GM04504 (cell line): ENCODE measurements around the gene INCA1.

Experiments used
- DNase-seq: peaks from one replicate; pipeline ENCODE4 v3.0.0-alpha.2; 2012; ENCODE audit warnings: low read depth

Gene INCA1

DNA sequence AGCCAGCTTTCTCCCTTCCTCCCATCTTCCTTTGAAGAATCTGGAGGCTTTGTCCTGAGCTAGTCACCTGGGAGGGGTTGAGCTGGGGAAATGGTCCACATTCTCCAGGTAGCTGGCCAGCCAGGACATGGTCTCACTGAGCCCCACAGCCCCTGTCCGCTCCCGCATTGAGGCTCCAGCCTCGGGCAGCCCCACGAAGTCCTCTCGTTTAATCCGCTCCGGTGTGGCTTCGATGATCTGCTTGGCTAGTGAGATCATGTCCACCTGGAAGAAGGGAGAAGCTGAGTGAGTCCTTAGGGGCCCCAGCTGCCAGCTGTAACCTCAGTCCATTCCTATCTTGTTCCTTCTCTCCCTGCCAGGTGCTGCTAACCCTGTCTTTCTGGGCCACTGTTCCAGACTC is 27.0 kb downstream of the INCA1 start:
- DNase-seq, result no peak

DNA sequence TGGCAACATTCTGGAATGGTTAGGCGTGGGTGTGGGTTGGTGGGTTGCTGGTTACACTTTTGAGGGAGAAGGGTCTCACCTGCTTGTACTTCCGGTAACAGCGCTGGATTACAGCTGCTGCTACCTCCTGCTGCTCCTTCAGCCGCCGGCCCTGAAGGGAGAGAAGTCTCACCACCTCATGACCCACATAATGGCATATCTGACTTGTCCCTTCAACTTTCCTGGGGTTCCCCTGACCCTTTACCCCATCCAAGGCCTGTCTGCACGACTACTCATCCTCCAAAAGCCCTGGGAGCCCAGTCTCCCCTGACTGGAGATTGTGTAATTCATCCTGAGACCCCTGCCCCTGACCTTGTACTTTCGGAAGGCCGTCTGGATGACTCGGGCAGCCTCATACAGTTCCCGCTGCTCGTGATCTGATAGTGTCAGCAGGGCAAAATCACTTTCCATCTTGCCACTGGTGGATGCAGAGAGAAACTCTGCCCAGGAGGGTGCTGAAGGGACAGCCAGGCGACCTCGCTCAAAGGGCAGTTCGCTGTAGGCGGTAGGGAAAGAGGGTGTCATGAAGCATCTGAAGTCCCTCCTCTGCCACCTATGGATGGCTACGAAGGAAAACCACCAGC is 27.7 kb downstream of the INCA1 start:
- DNase-seq, result no peak

DNA sequence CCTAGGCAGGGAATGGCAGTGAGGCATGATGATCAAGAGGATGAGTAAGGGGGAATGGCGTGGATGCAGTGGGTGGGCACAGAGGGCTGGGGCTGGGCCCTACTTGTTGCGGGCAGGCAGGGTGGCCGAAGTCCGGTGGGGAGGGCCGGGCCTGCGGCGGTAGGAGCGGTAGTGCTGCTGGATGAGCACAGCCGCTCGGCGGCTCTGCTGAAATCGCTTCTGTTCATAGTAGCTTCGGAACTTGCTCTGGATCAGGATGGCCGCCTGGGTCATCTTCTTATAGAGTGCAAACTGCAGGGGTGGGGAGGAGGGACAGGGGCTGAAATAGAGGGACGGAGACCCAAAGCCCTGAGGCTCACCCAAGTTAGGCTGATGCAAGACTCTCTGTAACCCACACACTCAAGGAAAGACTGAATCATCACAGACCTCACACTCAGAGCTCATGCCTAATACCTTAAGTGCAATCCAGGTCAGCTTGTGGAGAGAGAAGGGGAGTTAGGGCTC is 28.2 kb downstream of the INCA1 start:
- no peak for DNase-seq

DNA sequence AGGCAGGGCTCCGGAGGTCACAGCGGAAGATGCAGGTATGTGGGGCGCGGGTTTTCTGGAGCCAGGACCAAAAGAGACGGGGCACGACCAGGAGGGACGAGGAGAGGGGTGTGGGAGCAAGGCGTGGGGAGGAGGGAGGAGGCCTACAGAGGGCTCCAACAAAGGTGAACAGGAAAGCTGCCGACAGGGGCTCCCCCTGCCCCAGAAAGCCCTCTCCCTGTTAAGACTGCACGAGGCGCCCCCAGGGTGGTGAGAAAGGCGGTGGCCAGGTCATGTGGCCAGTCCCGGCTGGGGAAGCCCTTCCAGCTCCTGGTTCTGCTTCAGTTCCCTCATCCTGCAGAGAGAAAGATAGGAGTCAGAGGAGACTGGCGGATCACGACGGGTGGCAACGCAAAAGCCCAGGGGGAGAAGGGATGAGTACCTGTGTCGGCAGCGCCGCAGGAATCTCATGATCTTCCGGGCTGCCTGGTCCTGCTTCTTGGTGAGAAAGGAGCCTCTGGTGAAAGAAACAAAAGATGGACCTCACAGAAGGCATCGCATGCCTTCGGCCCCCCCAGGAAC is 28.8 kb downstream of the INCA1 start:
- no peak for DNase-seq

DNA sequence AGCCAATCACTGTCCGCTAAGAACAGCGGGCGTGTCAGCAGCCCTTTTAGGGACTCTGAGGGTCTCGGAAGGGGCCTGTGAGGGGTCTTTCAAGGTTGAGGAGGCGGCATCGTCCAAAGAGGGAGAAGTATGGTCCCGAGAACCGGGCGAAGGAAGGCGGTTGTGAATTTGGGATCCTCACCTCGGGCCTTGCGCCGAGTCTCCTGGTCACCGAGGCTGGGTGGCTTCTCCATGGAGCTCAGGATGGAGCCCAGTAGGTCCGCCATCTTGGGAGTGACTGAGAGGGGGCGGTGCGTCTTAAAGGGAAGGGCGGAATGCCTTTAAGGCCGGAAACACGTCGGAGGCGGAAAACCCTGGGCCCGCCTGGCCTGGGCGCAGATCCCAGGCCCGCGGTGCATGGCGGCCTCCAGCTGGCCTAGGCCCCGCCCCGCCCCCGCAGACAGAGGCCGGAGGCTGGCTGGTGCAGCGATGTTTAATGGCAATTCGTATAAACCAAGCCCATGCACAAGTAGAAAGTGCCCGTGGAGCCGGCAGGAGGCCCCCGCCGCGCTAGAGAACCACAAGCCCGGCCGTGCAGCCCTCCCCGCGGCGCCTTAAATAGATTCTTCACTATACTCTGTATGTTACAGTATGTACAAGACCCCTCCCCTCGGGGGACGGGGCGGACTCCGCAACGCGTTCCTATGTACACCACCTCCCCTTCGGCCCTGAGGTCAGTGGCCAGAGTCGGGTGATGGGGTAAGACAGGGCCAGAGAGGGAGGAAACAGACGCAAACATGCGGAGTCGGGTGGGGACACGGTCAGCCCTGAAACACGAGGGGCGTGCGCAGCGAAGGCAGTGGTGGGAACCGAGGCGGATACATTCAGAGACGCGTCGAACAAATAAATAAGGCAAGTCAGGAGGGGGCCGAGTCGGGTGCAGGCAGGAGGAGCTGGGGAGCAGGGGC is 29.5 kb downstream of the INCA1 start, which contains the start of gene SPAG7:
TSS of gene SPAG7 (minus strand) at position 279 of the 947 bp plus-strand sequence. CDS start at position 266, 13 bp downstream.
- DNase-seq, result peak; percentile 95

DNA sequence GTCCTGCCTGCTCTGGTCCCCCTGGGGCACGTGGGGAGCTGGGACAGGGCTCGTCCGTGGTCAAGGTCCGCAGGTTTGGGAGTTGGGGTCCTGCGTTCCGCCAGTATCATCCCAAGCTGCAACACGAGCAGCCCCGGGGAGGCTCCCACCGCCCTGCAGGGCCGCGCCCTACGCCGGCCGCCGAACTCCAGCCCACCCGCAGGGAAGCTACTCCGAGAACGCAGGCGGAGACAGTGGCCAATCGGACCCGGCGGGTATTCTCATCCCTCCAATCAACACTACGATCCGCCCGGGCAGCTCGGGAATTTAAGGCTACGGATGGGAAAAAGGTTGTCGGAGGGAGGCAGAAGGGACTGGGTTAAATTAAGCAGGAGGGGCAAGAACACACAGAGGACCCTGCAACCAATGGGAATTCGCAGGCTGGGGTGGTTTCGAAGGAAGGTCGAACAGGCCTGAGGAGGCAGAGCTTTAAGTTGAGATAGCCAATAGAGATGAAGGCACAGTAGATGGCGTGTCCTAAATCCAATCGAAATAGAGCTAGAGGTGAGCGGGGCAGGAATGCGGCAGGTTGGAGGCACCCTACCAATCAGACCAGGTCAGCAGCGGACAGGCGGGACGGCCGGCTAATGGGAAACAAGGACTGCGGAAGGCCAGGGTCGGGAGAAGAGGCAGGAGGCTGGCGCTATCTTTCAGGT is 30.3 kb downstream of the INCA1 start:
- peak; percentile 100 for DNase-seq

DNA sequence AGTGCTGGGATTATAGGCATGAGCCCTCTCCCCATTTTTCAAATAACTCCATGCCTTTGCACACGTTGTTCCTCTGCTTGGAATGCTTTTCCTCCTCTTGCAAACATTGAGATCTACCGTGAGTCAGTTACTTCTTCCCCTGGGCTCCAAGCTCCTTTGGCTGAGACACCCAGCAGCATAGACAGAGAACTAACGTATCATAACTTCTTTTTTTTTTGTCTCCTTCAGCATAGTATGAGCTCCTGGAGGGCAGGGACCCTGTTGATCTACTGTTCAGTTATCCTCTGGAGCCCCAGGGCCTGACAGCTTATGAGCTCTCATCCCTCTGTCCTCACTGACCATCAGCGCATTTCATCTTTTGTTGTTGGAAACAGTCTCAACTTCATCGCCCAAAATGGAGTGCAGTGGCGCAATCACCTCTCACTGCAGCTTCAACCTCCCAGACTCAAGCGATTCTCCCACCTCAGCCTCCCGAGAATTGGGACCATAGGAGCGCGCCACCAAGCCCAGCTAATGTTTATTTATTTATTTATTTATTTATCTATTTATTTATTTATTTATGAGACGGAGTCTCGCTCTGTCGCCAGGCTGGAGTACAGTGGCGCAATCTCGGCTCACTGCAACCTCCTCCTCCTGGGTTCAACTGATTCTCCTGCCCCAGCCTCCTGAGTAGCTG is 31.9 kb downstream of the INCA1 start:
- no peak for DNase-seq

DNA sequence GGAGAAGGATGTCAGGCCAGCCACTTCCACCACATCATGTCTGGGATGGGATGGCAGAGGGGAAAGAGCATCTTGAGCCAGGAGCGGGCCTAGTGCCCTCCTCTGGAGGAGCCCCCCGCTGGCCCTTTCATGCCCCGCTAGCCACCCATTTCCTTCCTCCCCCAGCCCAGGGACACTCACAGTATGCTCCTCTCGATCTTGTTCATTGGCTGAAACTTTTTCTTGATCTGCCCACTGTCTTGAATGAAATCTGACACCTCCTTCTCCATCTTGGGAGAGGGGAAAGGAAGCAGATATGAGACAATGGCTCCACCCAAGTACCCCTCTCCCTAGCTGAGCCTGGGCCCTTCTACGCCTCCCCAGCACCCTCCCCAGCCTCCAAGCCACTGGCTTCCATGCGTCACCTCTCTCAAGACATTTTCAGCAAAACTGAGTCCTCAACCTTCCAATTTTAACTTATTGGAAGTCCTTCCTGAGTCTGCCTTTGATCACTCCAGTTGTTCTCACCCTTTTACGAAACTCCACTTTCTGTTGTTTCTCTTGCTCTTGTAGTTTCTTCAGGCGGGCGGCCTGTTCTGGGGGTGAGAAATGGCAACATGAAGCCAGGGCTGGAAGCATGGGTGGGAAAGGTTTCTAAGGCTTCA is 36.9 kb downstream of the INCA1 start:
- no peak for DNase-seq

DNA sequence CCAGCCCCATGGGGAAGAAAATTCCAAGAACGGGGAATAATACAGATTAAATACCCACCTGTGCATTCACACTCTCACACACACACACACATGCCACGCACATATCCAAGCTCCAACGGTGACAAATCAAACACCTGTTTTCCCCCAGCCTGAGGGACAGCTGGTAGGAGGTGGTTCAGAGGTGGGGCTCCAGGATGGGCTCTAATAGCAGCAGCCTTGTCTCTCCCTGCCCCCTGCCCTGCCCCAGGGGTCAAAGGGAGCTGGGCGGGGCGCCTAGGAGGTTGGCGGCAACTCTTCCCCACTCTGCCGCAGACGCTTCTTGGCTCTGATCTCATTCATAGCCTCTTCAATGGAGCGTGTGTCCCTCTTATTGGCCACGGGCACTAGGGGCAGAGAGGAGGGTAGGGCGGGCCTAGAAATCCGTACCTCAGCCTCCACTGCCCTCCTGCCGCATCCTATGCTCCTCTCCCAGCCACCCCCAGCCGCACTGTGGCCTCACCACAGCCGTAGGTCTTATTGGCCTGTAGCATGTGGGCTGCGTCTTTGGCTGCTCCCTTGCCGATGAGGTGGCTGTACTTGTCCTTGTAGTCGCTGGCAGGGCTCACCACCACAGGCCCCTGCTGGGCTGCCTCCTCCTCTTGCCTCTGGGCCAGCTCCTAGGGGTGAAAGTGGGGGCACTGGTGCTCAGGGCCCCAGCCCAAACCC is 37.9 kb downstream of the INCA1 start:
- DNase-seq, result no peak

DNA sequence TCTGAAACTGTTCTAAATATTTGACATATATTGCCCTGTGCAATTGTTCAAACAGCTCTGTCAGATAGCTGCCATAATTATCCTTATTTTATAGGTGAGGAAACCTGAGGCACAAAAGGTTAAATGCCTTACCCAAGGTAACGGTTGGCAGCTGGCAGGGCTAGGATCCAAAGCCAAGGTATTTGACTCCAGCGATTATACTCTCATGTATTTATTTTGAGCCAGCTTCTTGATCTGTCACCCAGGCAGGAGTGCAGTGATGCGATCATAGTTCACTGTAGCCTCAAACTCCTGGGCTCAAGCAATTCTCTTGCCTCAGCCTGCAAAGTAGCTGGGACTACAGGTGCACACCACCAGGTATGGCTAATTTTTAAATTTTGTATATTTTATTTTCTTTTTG is 39.2 kb downstream of the INCA1 start:
- DNase-seq, result no peak

DNA sequence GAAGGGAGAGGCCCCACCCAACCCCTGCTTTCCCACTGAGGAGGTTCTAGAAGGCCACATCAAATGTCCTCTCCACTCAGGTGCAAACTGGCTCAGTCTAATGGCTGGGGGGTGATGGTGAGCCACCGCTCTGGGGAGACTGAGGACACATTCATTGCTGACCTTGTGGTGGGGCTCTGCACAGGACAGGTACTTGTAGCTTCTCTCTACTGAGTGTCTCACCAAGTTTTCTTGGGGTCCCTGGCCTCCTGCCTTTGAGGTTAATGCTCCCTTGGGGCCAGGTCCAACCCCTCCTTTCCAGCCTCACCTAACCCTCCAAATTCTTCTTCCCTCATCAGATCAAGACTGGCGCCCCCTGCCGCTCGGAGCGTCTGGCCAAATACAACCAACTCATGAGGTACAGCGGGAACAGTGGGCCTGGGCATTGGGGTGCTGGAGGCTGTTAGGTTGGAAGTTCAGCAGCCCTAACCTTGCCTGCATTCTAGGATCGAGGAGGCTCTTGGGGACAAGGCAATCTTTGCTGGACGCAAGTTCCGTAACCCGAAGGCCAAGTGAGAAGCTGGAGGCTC is 40.7 kb downstream of the INCA1 start:
- DNase-seq, result no peak

DNA sequence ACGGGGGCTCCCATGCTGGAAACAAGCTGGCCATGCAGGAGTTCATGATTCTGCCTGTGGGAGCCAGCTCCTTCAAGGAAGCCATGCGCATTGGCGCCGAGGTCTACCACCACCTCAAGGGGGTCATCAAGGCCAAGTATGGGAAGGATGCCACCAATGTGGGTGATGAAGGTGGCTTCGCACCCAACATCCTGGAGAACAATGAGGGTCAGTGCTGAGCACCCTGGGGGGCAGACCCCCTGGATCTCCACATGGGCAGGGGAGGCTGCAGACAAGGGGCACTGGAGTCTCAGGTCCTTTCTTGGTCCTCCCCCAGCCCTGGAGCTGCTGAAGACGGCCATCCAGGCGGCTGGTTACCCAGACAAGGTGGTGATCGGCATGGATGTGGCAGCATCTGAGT is 42.2 kb downstream of the INCA1 start:
- DNase-seq, result no peak

DNA sequence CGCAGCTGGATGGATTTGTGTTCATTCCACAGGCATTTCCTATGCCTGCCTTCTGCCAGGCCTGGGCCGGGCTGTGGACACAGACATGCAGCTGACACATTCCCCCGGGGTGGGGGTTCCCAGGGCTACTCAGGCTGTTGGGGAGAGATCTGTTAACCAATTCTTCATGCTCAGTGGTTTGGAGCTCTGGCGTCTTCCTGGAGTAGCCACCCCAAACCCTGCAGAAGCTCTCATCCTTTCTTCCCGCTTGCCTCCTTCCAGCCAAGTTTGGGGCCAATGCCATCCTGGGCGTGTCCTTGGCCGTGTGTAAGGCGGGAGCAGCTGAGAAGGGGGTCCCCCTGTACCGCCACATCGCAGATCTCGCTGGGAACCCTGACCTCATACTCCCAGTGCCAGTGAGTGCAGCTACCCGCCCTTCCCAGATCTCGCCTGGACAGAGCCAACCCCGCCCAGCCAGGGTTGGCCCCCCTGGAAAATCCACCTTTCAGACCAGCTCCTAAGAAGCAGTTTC is 43.8 kb downstream of the INCA1 start:
- no peak for DNase-seq

DNA sequence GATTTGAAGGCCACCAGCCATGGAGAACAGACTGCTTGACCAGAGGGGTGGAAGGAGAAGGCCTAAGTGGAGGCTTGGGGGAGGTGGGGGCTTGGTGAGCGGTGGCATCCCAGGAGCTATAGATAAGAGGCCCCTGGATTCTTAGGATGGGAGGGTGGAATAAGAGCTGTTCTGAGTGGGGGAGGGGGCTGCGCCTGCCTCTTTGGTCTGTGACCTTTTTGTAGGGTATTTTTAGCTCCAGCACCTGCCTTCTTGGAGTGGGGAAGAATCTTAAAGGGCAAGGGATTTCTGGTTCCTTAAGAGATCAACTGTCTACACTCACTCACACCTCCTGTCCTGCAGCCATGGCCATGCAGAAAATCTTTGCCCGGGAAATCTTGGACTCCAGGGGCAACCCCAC is 45.8 kb downstream of the INCA1 start:
- no peak for DNase-seq

DNA sequence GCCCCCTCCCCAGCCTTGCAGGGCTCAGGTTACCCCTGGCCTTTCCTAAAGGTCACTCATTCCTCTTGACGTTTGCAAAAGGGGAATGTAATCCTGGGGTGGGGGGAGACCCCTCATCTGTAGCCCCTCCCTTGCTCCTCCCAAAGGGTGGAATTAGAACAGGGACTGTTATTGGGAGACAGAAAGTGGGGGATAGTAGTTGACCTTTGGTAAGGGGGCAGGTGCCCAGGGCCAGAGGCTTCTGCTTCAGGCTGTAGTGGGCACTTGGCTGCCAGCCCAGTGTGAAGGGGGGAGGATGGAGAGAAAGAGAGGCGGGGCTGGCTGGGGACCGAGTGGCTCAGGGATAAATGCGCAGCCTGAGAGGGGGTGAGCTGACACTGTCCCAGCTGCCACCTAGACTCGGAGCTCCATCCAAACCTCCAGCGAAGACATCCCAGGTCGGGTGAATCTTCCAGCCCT is 46.5 kb downstream of the INCA1 start, which contains the start of gene ENO3:
TSS of gene ENO3 (plus strand) at position 374 of the 459 bp plus-strand sequence. CDS start 711 bp downstream, outside the sequence.
- DNase-seq, result no peak

DNA sequence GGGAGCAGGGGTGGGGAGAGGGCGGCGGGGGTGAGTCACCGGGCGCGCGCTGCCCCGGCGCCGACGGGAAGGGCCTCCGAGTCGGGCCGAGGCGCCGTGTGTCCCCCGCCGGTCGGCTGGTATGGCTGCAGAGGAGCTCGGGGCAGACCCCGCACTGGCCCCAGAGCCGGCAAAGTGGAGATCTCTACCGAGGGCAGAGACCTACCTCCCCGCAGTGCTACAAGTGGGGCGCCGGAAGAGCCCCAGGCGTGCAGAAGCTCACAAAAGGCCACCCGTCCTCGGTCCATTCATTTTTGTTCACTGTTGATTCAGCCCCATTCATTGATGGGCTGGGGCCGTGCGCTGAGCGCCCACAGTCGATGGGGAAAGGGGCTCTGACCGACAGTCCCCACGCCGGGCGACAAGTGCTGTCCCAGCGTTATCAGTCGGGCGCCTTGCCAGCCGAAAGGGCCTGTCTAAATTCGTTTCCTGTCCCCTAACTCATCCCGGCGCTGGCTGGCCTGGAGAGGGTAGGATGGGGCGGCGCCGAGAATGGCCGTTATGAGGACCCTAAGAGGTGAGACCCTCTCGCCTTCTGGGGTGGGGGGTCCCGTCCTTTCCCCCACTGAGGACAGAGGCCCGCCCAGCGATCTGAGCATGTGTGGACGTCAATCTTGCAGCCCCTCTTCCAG is 47.1 kb downstream of the INCA1 start:
- no peak for DNase-seq

DNA sequence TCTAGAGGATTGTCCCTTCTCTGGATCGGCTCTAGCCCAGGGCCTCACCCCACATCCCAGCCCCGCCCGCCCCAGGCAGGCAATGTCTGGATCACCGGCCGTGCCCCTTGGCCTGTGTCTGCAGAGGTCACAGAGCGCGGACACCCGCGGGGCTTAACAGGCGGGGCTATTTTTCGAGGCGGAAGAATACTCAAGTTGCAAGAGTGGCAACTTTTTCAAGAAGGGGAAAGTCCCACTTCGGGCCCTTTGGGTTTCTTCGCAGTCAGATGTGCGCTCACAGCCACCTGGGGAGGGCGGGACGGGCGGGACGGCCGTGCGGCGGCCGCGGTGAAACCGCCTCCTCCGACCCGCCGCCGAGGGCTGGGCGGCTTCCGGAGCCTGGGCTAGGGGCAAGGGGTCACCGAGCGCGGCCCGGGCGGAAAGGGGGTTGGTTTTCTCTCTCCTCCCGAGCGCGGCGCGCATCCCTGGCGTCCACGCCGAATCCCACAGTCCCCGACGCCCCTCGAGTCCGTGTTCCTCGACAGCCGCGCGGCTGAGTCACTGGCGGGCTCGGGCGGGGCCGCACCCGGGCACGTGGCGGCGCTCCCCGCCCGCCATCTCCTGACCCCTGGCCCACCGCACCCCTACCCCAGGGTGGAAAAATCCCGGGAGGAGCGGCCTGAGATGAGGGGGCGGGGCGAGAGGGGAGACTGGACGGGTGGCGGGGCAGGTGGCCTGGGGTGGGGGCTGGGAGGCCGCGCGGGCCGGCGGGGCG is 47.8 kb downstream of the INCA1 start:
- DNase-seq, result no peak

DNA sequence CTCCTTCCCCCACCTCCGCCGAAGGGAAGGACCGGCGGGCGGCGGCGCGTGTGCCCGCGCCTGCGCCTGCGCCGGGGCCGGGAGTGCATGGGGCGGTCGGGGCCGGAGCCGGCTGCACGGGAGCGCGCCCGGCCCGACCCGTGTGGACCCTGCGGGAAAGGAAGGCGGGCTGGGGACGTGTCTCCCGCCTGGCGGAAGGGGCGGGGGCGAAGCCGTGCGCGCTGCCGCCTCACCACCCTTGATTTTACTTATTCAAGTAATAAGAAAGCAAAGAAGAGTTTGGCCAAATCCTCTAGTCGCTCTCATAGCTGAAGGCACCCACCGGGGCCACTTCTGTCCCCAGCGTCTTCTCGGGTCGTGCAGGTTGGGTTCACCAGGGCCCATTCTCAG is 48.4 kb downstream of the INCA1 start:
- peak; percentile 84 for DNase-seq
